HG03469 (cell line): Measurements from ENCODE around the gene CAND1.

Experiments used
- ATAC-seq: cut with Tn5 transposase; IDR thresholded peaks from one replicate; pipeline ENCODE4 v1.9.1; 2021; ENCODE audit warnings: mild to moderate bottlenecking, moderate library complexity, moderate number of reproducible peaks; ENCODE audit not compliant: unreplicated experiment

The CAND1 gene

DNA sequence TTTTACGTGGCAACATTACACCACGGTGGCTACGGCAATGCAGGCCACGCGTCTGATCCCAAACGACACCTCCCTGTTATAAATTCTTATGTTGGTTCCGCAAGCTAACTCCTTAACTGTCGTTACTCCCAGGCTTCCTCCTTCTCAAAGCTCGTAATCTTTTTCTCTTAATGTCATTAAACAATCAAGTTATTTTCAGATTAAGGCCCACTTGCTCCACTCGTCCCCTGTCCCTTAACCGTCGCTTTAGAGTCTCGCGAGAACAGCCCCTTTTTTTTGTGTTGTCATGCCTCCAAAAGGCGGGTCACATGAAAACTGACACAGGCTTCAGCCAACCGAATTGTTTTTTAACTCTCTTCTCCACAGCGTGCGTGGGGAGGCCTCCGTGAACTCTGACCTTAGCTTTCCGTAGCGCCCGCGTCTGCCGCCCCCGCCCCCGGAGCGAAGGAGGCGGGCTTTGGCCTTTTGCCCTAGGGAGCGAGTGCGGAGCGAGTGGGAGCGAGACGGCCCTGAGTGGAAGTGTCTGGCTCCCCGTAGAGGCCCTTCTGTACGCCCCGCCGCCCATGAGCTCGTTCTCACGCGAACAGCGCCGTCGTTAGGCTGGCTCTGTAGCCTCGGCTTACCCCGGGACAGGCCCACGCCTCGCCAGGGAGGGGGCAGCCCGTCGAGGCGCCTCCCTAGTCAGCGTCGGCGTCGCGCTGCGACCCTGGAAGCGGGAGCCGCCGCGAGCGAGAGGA is at the start of gene CAND1:
Gene CAND1, plus strand, starts transcription at position 463 of the 737 bp plus-strand sequence. CDS start 360 bp downstream, outside the sequence.
- ATAC-seq = peak; percentile 67

DNA sequence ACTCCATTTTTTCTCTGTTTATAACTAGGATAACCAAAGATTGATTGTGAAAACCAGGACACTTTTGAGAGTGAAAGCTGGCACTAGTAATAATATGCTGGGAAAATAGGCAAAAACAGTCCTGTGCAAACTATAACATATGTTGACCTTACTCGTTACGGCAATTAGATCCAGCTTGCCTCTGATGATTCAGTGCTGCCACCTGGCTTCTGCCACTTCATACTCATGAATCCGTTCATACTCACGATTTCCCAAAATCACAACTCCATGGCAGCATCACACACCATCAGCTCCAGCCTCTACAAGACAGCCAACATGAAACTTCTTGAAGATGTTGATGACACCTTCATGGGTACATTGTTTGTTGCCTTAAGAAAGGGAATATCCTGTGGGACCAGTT is 49.1 kb upstream of the CAND1 start:
- no peak for ATAC-seq

DNA sequence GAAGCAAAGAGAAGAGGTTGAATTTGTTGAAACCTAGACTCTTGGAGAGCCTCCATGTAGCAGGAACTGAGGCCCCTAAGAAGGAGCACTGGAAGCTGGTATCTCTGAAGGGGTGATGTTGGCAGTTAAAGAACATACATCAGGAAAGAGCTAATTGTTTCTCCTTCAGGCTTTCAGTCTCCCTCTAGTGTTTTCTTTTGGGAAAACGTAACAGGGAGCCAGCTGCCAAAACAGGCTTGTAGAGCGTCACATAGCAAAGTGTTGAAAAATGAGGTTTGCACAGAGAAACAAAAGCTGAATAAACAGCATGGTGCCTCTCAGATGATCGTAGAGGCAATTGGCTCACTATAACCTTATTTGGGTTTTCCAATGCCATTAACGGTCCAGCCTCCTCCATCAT is 46.9 kb upstream of the CAND1 start:
- ATAC-seq = no peak

DNA sequence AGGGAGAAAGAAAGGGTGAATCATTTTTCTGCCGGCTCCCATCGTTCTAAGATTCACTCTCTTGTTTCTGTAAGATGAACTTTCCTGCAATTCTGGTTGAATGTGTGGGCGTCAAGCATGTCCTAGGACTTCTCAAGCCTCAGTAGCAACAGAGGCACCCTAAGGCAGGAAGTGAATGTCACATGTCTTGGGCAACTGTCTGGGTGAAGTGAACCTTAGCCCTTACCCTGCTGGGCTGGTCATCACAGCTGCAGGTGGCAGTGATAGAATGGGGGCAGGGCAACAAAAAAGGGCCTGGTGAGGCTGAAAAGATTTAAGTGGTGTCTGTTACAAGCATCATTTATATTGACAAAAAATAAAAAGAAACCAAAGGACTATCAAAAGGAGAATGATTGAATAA is 45.9 kb upstream of the CAND1 start:
- ATAC-seq = no peak

DNA sequence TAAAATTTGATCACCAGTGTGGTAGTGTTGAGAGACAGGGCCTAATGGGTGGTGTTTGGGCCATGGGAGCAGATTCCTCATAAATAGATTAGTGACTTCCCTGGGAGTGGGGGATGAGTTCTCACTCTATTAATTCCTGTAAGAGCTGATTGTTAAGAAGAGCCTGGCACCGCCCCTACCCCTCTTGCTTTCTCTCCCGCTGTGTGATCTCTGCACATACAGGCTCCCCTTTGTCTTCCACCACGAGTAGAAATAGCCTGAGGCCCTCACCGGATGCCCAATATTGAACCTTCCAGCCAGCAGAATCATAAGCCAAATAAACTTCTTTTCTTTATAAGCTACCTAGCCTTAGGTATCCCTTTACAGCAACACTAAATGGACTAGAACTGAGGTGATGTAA is 31.9 kb upstream of the CAND1 start:
- no peak for ATAC-seq

DNA sequence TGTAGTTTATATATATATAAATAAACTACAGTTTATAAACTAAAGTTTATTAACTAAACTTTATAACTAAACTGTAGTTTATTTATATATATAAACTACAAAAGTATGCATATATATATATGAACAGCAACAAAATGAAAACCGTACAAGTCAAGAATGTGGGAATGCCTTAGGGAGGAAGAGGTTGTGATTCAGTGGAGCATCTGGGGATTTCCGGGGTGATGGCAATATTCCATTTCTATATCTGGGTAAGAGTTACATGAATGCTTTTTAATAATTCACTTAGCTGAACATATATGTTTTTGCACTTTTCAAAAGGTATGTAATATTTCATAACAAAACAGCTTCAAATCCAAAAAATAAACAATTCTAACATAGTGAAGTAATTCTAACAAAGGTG is 30.1 kb upstream of the CAND1 start:
- ATAC-seq = no peak

DNA sequence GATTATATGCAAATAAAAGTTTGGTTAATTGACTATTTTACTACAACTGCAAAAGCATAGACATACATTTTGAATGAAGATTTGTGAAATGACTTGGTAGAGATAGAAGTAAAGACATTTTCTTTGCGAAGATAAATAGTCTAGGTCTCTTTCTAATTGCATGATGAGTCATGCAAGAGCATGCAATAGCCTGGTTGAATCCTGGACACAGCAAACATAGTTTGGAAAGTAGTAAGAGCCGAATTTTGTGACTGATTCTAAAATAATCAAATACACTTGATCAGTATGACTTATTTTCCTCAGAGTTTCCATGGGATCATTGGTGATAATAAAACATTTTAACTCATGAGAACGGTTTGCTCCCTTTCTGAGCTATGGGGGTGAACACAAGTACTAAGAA is 27.7 kb upstream of the CAND1 start:
- ATAC-seq = no peak

DNA sequence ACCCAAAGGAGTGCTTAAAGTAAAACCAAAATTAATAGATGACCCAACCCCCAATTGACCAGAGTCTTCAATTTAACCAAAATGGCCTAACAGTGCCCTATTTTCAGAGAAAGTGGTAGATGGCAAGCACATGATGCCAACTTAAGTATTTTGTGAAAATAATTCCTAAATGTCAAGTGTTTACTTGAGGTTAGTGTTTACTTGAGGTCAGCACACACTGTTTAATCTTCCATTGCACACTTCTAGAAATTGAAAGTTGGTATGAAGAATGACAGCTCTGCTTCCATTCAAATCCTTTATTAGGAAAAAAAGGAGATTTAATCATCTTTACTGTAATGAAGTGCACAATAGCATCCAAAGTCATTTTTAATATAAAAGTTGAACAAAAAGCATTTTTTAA is 25.9 kb upstream of the CAND1 start:
- no peak for ATAC-seq

DNA sequence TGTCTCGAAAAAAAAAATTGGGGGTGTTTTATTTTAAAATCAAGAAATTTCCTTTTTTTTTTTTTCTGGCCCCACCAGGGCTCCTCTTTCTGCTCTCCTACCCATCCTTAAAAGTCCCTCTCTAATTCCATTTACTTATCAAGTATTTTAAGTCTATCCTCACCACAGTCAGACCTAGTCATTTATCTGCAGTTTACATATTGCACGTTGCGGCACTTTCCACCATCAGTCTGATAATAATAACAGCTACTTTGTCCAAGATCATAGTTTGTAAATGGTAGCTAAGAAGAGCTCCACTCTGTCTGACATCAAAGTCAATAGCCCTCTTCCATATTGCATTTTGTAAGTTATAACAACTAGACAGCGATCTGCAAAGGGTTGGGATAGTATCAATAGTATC is 23.6 kb upstream of the CAND1 start:
- no peak for ATAC-seq

DNA sequence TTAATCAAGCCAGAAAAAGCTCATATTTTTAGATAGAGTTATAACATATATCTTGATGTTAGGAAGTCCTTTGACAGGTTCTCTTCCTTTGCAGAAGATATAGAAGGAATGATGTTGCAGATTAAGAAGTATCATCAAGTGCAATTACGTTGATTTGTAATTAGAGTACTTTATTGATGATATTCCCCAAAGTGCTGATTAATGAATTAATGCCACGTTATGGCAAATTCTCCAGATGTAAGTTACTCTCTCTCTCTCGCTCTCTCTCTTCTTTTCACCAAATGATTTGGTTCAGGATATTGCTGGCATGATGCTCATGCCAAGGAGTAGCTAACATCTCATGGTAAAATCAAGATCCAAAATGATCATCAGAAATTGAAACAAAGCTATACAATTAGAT is 18.1 kb upstream of the CAND1 start:
- no peak for ATAC-seq

DNA sequence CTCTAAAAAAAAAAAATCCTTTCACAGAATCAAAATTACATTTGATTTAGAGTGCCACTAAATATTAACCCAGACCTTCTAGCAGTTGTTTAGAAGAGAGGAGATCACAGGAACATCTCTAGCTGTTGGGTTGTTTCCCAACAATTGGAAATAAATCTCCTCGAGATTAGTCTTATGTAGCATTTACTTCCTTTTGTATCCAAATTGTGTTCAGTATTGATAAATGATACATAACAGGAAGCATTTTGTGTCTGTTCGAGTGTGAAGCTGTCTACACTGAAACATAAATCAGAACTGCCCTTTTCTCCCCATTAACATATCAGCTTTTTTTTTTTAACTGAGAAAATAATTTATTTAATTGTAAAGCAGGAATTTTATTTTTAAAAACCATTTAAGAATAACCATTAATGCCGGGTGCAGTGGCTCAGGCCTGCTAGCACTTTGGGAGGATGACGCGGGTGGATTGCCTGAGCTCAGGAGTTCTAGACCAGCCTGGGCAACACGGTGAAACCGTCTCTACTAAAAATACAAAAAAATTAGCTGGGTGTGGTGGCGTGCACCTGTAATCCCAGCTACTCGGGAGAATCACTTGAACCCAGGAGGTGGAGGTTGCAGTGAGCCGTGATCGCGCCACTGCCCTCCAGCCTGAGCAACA is 14.7 kb upstream of the CAND1 start:
- no peak for ATAC-seq

DNA sequence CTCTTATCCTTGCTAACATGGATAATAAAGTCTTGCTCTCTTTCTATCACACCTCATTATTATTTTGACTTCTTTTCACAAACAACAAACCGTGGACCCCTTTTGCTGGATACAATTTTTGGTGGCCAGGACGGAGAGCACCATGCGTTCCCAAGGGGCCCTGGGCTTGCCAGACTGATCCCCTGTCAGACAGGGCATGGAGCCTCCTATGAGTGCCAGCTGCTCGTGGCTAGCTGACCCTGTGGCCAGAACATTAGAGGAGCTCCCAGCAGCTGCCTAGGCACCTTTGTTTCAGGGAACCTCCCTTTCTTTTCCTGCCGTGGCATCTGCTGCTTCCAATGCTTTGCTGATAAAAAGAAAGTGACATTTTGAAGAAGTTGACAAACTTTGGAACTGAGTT is 12.5 kb upstream of the CAND1 start:
- ATAC-seq = no peak

DNA sequence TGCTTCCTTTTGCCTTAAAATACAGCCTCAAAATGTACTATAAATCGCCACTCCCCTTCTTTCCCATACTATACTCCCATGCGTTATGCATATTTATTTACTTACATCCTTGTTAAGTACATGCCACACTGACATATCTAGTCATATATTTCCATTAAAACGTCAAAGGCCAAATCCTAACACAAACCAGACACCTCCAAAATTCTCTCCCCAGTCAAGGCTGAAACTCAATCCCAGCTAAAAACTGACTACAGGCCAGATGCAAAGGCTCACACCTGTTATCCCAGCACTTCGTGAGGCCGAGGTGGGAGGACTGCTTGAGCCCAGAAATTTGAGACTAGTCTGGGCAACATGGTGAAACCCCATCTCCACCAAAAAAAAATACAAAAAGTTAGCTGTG is 5.7 kb upstream of the CAND1 start:
- ATAC-seq = no peak

DNA sequence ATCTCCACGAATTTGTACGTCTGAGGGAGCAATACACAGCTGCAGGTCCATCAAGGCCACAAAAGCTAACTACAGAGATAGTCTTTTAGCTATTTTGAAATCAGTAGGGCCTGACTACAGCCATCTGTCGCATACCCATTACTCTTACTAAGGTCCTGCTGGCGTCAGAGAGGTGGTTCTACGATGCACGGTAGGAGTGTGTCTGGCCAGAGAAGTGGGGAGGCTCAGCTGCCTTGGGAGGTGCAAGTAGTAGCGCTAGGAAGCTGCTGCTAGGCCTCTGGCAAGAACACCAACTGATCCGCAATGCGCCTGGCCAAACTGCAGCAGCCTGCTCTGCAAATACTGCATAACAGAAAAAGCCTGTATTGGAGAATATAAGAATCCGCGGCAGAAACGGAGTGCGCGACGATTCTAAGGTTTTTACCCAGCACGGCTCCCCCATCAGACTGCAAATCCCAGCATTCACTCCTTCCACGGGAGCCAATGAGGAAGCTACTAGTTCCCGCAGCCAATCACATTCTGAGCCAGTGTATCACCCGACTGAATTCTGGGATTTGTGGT is 743 bp upstream of the CAND1 start:
- ATAC-seq = peak; percentile 69

DNA sequence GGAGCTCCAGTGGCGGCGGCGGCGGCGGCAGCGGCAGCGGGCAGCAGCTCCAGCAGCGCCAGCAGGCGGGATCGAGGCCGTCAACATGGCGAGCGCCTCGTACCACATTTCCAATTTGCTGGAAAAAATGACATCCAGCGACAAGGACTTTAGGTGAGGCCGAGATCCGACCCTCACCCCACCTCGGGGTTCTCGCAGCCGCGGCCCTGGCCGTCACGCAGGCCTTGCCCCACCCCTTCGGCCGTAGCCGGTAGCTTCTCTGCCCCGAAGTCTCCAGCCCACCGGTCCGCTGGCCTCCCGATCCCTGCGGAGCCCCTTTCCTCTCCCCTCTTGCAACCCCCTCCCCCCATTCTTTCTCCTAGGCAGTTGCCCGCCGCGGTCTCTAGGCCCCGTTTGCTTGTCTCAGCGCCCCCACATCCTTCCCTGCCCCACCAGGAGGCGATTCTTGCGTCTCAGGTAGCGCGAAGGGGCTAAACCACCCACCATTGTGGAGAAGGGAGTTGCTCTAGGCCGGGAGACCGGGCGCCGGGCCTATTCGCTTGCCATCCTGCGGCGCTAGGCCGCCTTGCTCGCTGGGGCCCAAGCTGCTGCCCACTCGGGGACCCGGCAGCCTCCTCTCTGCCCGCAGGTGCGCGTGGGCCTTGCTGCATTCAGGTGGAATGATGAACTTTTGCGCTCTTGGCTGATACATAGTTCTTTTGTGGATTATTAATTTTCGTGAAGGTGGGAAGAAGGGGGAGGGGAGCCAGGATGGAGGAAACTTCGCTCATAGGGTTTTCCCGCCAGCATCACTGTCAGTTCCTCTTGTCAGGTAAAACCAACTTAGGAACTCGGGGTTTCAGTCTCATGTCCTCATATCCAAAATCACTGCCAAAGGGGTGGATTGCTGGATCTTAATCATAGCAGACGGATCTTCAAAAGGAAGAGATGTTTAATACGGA is 745 bp downstream of the CAND1 start:
- ATAC-seq = no peak

DNA sequence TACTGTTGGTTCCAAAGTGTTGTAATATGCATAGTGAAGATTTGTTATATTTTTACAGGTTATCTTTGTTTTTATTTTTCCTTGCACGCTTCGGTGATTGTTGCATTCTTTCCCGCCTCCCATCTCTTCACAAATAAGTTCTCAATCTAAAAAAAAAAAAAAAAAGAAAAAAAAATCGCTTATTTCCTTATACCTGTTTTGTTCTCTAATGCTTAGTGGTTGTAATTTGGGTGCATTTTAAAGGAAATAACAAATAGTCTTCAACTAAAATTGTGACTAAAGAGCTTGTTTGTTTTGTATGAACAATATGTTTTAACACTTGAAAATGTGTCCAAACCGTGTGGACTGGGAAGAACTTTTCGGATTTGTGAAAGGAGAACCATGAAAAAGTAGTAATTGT is 1.5 kb downstream of the CAND1 start:
- ATAC-seq = no peak

DNA sequence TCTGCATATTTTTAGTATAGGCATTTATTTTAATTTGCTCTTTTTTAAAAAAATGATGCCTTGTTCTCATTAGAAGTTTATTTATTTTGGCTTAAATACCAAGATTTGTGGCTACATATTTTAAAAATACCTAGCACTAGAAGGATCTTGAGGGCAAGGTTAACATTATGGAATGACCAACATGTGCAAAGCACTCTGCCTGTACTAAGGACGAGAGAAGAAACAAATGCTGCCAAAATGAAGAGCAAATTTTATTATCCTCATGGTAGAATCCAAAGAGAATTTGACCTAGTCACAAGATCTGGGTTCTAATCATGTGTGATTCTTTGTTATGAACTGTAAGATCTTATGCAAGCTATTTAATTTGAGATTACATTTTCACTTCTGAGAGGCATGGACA is 2.8 kb downstream of the CAND1 start:
- no peak for ATAC-seq

DNA sequence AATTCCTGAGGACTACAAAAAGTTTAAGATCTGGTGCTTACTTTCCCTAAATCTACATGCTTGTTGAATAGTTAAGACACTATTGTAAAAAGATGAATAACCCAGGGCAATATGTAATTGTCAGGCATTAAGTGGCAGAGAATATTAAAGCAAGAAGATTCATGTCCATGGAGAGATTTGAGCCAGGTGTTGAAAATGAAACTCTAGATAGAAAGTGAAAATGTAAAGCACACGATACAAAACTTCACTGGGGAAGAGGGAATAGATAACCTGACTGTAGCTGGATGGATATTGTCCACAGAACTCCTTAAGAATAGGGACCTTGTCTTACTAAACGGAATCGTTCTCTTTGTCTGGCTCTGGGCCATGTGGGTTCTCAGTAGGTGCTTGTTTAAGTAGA is 5.0 kb downstream of the CAND1 start:
- ATAC-seq = no peak

DNA sequence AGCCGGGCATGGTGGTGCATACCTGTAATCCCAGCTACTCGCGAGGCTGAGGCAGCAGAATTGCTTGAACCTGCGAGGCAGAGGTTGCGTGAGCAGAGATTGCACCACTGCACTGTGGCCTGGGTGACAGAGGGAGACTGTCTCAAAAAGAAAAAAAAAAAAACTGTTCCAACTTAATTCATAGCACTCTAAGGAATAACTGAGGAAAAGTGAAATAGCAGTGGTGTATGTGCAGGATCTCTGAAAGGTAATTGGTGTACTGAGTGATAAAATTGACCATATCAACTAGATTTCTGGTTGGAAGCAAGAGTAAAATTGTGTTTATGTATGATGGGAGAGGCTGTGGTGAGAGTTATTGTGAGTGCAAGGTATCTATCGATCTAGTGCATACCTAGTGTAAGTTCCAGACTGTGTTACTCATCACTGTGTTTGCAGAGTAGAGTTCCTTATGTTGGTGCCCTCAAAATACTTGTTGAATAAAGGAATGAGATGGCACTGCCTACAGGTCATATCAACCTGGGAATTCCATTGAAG is 6.3 kb downstream of the CAND1 start:
- no peak for ATAC-seq

DNA sequence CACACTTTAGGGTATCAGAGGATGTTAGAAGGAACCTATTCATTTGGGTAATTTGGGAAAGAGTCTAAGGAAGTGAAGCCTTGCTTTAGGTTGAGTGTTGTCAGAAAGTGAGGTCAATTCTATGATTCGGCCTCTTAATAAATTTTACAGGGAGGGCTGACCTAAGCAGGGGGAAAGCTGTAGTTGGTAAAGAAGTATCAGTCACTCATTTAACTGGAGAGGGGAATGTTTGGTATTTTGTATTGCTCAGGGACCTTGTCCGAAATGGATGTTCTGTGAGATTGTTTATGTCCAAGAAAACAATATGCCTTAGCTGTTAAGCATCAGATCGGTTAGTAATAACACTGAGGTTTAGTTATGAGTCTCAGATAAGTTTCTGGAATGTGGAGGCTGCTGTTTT is 7.3 kb downstream of the CAND1 start:
- ATAC-seq = no peak

DNA sequence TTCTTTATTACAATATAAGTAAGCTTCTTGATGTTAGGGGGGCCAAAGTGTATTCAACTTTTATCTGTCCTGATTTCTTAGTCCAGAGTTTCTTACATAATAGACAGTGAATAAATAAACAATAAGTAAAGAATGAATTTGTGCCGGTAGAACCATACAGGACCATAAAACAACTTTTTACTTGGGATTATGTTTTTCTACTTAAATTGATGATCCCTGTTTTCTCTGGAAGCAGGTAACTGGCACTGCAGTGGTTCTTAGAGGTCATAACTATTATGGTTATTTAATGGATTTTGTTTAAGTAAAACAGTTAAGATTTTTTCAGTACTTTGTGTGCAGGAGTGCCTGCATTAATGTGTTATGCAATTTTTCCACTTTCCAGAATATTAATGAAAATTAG is 10.5 kb downstream of the CAND1 start:
- no peak for ATAC-seq
